GM23248 (cell line): ENCODE data around the gene SFMBT2. TPM values are rescaled to one million over a fixed set of nuclear protein-coding genes. Genes with fewer than 3 reads are reported as not detected.
A peak's percentile ranks its signal among the peaks of the same experiment; 100 is the strongest.

ENCODE experiments used
- DNase-seq: peaks from one replicate; pipeline ENCODE4 v3.0.0-alpha.2; 2015
- H2AFZ ChIP-seq: fragments of 200-600 bp; sonication (generic); 2 replicates; pipeline ENCODE4 v1.6.1; 2016; ENCODE audit warnings: antibody characterized with exemption
- H3F3A ChIP-seq: fragments of 200-600 bp; sonication (generic); 2 replicates; pipeline ENCODE4 v1.6.1; 2016; ENCODE audit warnings: mild to moderate bottlenecking, antibody characterized with exemption, mixed run types; ENCODE audit not compliant: insufficient read depth
- H3K27ac ChIP-seq: fragments of 200-600 bp; sonication (generic); 2 replicates; pipeline ENCODE4 v1.5.1; 2016; ENCODE audit warnings: mild to moderate bottlenecking
- H3K27me3 ChIP-seq: fragments of 200-600 bp; sonication (generic); replicated peaks from 2 replicates; pipeline ENCODE4 v1.6.1; 2016; ENCODE audit warnings: mild to moderate bottlenecking; ENCODE audit not compliant: insufficient read depth
- H3K36me3 ChIP-seq: fragments of 200-600 bp; sonication (generic); 2 replicates; pipeline ENCODE4 v1.6.1; 2016; ENCODE audit warnings: low read depth, mild to moderate bottlenecking
- H3K4me1 ChIP-seq: fragments of 200-600 bp; sonication (generic); 2 replicates; pipeline ENCODE4 v1.6.1; 2016; ENCODE audit warnings: mild to moderate bottlenecking; ENCODE audit not compliant: insufficient read depth
- H3K4me2 ChIP-seq: fragments of 200-600 bp; sonication (generic); one replicate; pipeline ENCODE4 v1.6.1; 2016; ENCODE audit warnings: mild to moderate bottlenecking; ENCODE audit not compliant: unreplicated experiment
- H3K4me3 ChIP-seq: fragments of 200-600 bp; sonication (generic); 2 replicates; pipeline ENCODE4 v1.5.1; 2016; ENCODE audit warnings: mild to moderate bottlenecking
- H3K79me2 ChIP-seq: fragments of 200-600 bp; sonication (generic); 2 replicates; pipeline ENCODE4 v1.6.1; 2016; ENCODE audit warnings: mild to moderate bottlenecking; ENCODE audit not compliant: insufficient read depth
- H3K9ac ChIP-seq: fragments of 200-600 bp; sonication (generic); 2 replicates; pipeline ENCODE4 v1.6.1; 2016; ENCODE audit warnings: mild to moderate bottlenecking
- H3K9me2 ChIP-seq: fragments of 200-600 bp; sonication (generic); 2 replicates; pipeline ENCODE4 v1.6.1; 2016; ENCODE audit warnings: mixed run types, mild to moderate bottlenecking, moderate library complexity; ENCODE audit not compliant: insufficient read depth
- H3K9me3 ChIP-seq: fragments of 200-600 bp; sonication (generic); one replicate; pipeline ENCODE4 v1.6.1; 2017; ENCODE audit warnings: low read depth
- H4K20me1 ChIP-seq: fragments of 200-600 bp; sonication (generic); 2 replicates; pipeline ENCODE4 v1.6.0; 2016; ENCODE audit not compliant: insufficient read depth
- EZH2 ChIP-seq: fragments of 200-600 bp; sonication (generic); IDR thresholded peaks from 2 replicates; pipeline ENCODE4 v1.6.1; 2018; ENCODE audit warnings: antibody characterized with exemption, mild to moderate bottlenecking; ENCODE audit not compliant: insufficient read depth, poor library complexity, severe bottlenecking
- EZH2phosphoT487 ChIP-seq: fragments of 200-600 bp; sonication (generic); IDR thresholded peaks from 2 replicates; pipeline ENCODE4 v1.6.1; 2018; ENCODE audit warnings: antibody characterized with exemption, moderate library complexity, mild to moderate bottlenecking, low read depth; ENCODE audit not compliant: insufficient read depth
- whole genome bisulfite sequencing, 2 experiments: methylation state at CpG; one replicate each; pipeline ENCODE4 v1.1.6; 2015 to 2017; ENCODE audit warnings: low lambda C conversion rate in 2 of 2, low coverage in 1 of 2; ENCODE audit errors: missing lambda C conversion rate in 2 of 2; 5-methylcytosine and 5-hydroxymethylcytosine counted together
- in situ Hi-C: fragments of 300-500 bp; cut with MboI; formaldehyde crosslinking; loops from 2 replicates; pipeline ENCODE4 v1.15.0; 2020
- polyA plus RNA-seq: library from polyadenylated mRNA; unstranded; fragments of >200 nt; fragmentation: Nextera tagmentation; extraction: Ambion mirVana; gene quantifications from 2 replicates; pipeline ENCODE4 v1.2.1, GENCODE V29; 2016
- total RNA-seq: library from RNA; depleted of rRNA; stranded (reverse); fragments of >200 nt; shearing (Covaris generic); gene quantifications from 2 replicates; pipeline ENCODE4 v1.2.3, GENCODE V29; 2014

SFMBT2 gene
- total and polyA plus RNA-seq, 2 experiments from 2014 or later, result 0.22 TPM; not detected in 1

DNA sequence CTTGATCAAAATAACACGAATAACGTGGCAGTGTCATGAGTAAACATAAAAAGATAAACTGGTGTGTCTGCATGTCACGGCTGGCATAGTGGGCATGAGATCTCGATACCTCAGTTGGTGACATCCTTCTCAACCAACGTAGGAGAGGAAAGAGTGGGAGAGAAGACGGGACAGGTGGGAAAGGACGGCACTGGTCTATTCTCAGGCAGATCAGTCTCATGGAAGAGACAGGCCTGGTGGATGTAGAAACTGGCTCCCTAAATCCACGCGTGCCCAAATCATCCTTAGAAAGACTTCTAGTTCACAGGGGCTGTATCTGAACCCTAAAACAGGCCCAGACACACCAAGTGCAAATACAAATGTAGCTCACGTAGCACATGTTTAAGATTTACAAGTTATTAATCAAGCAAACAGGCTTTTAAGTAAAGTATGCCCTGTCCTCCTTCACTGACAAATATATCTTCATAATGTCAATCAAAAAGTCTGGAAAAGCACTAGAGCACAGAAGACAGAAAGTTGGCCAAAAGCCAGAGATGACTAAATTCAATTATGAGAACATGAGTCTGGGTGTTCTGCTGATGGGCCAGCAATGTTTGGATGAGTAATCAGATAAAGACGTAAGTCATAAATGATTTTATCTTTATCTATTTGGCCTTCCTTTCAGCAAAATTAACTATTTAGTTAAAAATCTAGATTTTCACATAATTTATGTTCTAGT, 56.3 kb downstream of the SFMBT2 start:
- Histone ChIP-seq H3K9me3 (no peaks in the 10 kb centered on the region), H3K27ac (no peak overlapping the region)
- peak; percentile 39 for DNase-seq

GRCh38 chr10:7351894-7352293, 58.9 kb downstream of the SFMBT2 start:
- no peak overlapping the region for H2AFZ ChIP-seq
- no peaks in the 10 kb centered on the region for H3K9me2 ChIP-seq
- H3K79me2 ChIP-seq, result no peaks in the 10 kb centered on the region
- no peak overlapping the region for H3K27ac ChIP-seq
- H3K9me3 ChIP-seq, result no peaks in the 10 kb centered on the region
- H3K4me1 ChIP-seq, result no peaks in the 10 kb centered on the region
- no peaks in the 10 kb centered on the region for H3K36me3 ChIP-seq
- H3K27me3 ChIP-seq, result no peaks in the 10 kb centered on the region
- no peaks in the 10 kb centered on the region for H3F3A ChIP-seq
- no peak for DNase-seq
- TF ChIP-seq EZH2phosphoT487 (no peak), EZH2 (no peak)
- in situ Hi-C loops, result no loop called here
- H3K9ac ChIP-seq, result no peak overlapping the region
- no peak overlapping the region for H3K4me2 ChIP-seq
- no peak overlapping the region for H3K4me3 ChIP-seq
- WGBS, 2 experiments, result 81 to 86% methylated on average over 9 of the region's 9 CpGs
- no peaks in the 10 kb centered on the region for H4K20me1 ChIP-seq

More for the DNA sequence above, 56.3 kb downstream of the SFMBT2 start:
- Histone ChIP-seq H3K36me3 (no peaks in the 10 kb centered on the region), H3K4me1 (no peaks in the 10 kb centered on the region), H3F3A (no peaks in the 10 kb centered on the region), H3K4me2 (no peak overlapping the region), H2AFZ (no peak overlapping the region), H3K9me2 (no peaks in the 10 kb centered on the region), H3K9ac (no peak overlapping the region), H3K27me3 (no peaks in the 10 kb centered on the region), H3K79me2 (no peaks in the 10 kb centered on the region), H3K4me3 (no peak overlapping the region), H4K20me1 (no peaks in the 10 kb centered on the region)
- in situ Hi-C loops, result no loop called here
- TF ChIP-seq EZH2 (no peak), EZH2phosphoT487 (no peak)
- 75 to 79% methylated on average over 11 of the region's 11 CpGs for WGBS, 2 experiments

- no peak for DNase-seq
- Histone ChIP-seq H2AFZ (no peak overlapping the region), H3K9me2 (no peaks in the 10 kb centered on the region), H3K4me3 (no peak overlapping the region), H3K36me3 (no peaks in the 10 kb centered on the region), H3K9ac (no peak overlapping the region), H3K9me3 (no peaks in the 10 kb centered on the region), H3K79me2 (no peaks in the 10 kb centered on the region), H3K4me2 (no peak overlapping the region), H4K20me1 (no peaks in the 10 kb centered on the region), H3K4me1 (no peaks in the 10 kb centered on the region), H3K27ac (no peak overlapping the region), H3K27me3 (no peaks in the 10 kb centered on the region), H3F3A (no peaks in the 10 kb centered on the region)
- WGBS, 2 experiments, result 89 to 94% methylated on average over 3 of the region's 3 CpGs
- no peak for TF ChIP-seq EZH2
- no peak for TF ChIP-seq EZH2phosphoT487
- in situ Hi-C loops, result no loop called here
Observed at GRCh38 chr10:7350541-7351195, 60.2 kb downstream of the SFMBT2 start.

GRCh38 chr10:7345717-7346116, 65.1 kb downstream of the SFMBT2 start:
- no peak overlapping the region for H3K4me3 ChIP-seq
- H3K9ac ChIP-seq, result no peak overlapping the region
- TF ChIP-seq EZH2 (no peak), EZH2phosphoT487 (no peak)
- no peak overlapping the region for H3K27ac ChIP-seq
- no peaks in the 10 kb centered on the region for H3K9me3 ChIP-seq
- no peak overlapping the region for H3K4me2 ChIP-seq
- H3K4me1 ChIP-seq, result no peaks in the 10 kb centered on the region
- in situ Hi-C loops, result no loop called here
- no peak overlapping the region for H2AFZ ChIP-seq
- no peaks in the 10 kb centered on the region for H3K36me3 ChIP-seq
- no peaks in the 10 kb centered on the region for H4K20me1 ChIP-seq
- WGBS, 2 experiments, result 59 to 61% methylated on average over 10 of the region's 10 CpGs
- H3K79me2 ChIP-seq, result no peaks in the 10 kb centered on the region
- no peaks in the 10 kb centered on the region for H3K27me3 ChIP-seq
- H3K9me2 ChIP-seq, result no peaks in the 10 kb centered on the region
- no peaks in the 10 kb centered on the region for H3F3A ChIP-seq
- DNase-seq, result no peak
